PC-3 (cell line): ENCODE measurements around the gene TENT4B. TPM values are rescaled to one million over a fixed set of nuclear protein-coding genes. Genes with fewer than 3 reads are reported as not detected.

ENCODE experiments used
- ATAC-seq: fragments of 200-7000 bp; cut with Tn5 transposase; 2 replicates; pipeline ENCODE4 v1.9.1; 2020; ENCODE audit warnings: mild to moderate bottlenecking, moderate library complexity
- BruUV-seq: library from RNA; stranded (reverse); fragments of 400-500 nt; replicated peaks from 2 replicates; lab custom pipeline; 2021; lab: Mats Ljungman, UMichigan
- CTCF ChIA-PET: fragments of 300-600 bp; sonication (Branson Sonifier 250); formaldehyde crosslinking; loops from one replicate; lab custom pipeline; 2022; ENCODE audit warnings: antibody characterized with exemption; lab: Charles Lee
- POLR2A ChIA-PET: fragments of 300-600 bp; sonication (Branson Sonifier 250); formaldehyde crosslinking; loops from one replicate; lab custom pipeline; 2022; ENCODE audit warnings: antibody characterized with exemption; ENCODE audit not compliant: unreplicated experiment; lab: Charles Lee
- DNase-seq: peaks from one replicate; pipeline ENCODE4 v3.0.0-alpha.2; 2015
- H2AFZ ChIP-seq: fragments of 300-600 bp; sonication (generic); 2 replicates; pipeline ENCODE4 v1.6.0; 2016; ENCODE audit warnings: antibody characterized with exemption, low read length
- H3F3A ChIP-seq: fragments of 300-600 bp; sonication (generic); one replicate; pipeline ENCODE4 v1.6.0; 2017; ENCODE audit warnings: antibody characterized with exemption, low read length, control low read depth, mild to moderate bottlenecking; ENCODE audit not compliant: unreplicated experiment
- H3K27ac ChIP-seq: fragments of 300-600 bp; sonication (generic); 2 replicates; pipeline ENCODE4 v1.5.1; 2016; ENCODE audit warnings: mild to moderate bottlenecking, low read length
- H3K27me3 ChIP-seq: fragments of 300-600 bp; sonication (generic); 2 replicates; pipeline ENCODE4 v1.6.1; 2016; ENCODE audit warnings: low read length, mixed read lengths
- H3K36me3 ChIP-seq: fragments of 300-600 bp; sonication (generic); 2 replicates; pipeline ENCODE4 v1.6.1; 2016; ENCODE audit warnings: low read depth, mixed run types, low read length, mixed read lengths
- H3K4me1 ChIP-seq: fragments of 300-600 bp; sonication (generic); 2 replicates; pipeline ENCODE4 v1.5.1; 2016; ENCODE audit warnings: low read length; ENCODE audit not compliant: insufficient read depth
- H3K4me2 ChIP-seq: fragments of 300-600 bp; sonication (generic); 2 replicates; pipeline ENCODE4 v1.6.0; 2016; ENCODE audit warnings: low read length
- H3K4me3 ChIP-seq: fragments of 300-600 bp; sonication (generic); 2 replicates; pipeline ENCODE4 v1.5.1; 2016; ENCODE audit warnings: mild to moderate bottlenecking, low read length, mixed read lengths
- H3K79me2 ChIP-seq: fragments of 300-600 bp; sonication (generic); 2 replicates; pipeline ENCODE4 v1.6.1; 2017; ENCODE audit warnings: low read length, mixed read lengths
- H3K9ac ChIP-seq: fragments of 300-600 bp; sonication (generic); 2 replicates; pipeline ENCODE4 v1.6.0; 2016; ENCODE audit warnings: mild to moderate bottlenecking, low read length
- H3K9me2 ChIP-seq: fragments of 300-600 bp; sonication (generic); replicated peaks from 2 replicates; pipeline ENCODE4 v1.6.1; 2016; ENCODE audit warnings: mixed run types, low read length, mixed read lengths
- H3K9me3 ChIP-seq: fragments of 300-600 bp; sonication (generic); 2 replicates; pipeline ENCODE4 v1.6.1; 2016; ENCODE audit warnings: low read length, mixed read lengths
- H4K20me1 ChIP-seq: fragments of 300-600 bp; sonication (generic); 2 replicates; pipeline ENCODE4 v1.6.1; 2016; ENCODE audit warnings: low read length, mixed read lengths
- CTCF ChIP-seq: fragments of 300-600 bp; sonication (generic); conservative IDR thresholded peaks from 2 replicates; pipeline ENCODE4 v1.5.1; 2017; ENCODE audit warnings: antibody characterized with exemption, low read depth, mild to moderate bottlenecking, low read length
- EZH2 ChIP-seq: fragments of 300-600 bp; sonication (generic); IDR thresholded peaks from one replicate; pipeline ENCODE4 v1.6.1; 2017; ENCODE audit warnings: antibody characterized with exemption, mild to moderate bottlenecking, low read length; ENCODE audit not compliant: unreplicated experiment
- EZH2phosphoT487 ChIP-seq: fragments of 300-600 bp; sonication (generic); IDR thresholded peaks from 2 replicates; pipeline ENCODE4 v1.6.1; 2018; ENCODE audit warnings: mild to moderate bottlenecking, antibody characterized with exemption, low read length, borderline replicate concordance
- intact Hi-C: fragments of 100-400 bp; cut with micrococcal nuclease; formaldehyde crosslinking; loops from 2 replicates; pipeline ENCODE4 v1.9.0; 2023
- total RNA-seq: library from RNA; depleted of rRNA; stranded (reverse); fragments of >200 nt; gene quantifications from 2 replicates; pipeline ENCODE4 v1.2.3, GENCODE V29; 2014

Gene TENT4B
- total RNA-seq, 1 experiment from 2014 or later, result 6.3 TPM

DNA sequence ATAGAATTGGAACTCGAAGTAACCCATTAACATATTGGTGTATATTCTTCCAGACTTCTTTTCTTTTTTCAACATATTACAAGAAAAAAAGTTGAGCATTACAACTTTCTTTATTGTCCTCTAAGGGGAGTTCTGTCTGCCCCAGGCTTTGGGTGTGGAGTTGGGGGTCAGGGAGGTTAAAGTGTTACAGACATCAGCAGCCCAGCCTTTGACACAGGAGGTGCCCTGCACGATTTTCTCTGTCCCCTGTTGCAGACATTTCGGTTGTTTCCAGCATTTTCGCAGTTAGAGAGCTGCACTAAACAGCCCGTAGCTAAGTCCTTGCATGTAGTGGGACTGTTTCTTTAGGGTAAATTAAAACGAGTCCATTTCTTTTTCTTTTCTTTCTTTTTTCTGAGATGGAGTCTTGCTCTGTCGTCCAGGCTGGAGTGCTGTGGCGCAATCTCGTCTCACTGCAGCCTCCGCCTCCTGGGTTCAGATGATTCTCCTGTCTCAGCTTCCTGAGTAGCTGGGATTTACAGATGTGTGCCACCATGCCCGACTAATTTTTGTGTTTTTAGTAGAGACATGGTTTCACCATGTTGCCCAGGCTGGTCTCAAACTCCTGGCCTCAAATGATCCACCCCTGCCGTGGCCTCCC lies 99.9 kb downstream of the TENT4B start:
- ATAC-seq, result no peak
- Histone ChIP-seq H3K9me3 (no peaks in the 10 kb centered on the region), H3K79me2 (peaks cover 31% of the 10 kb centered on the region), H4K20me1 (no peaks in the 10 kb centered on the region), H3K4me3 (no peak overlapping the region), H2AFZ (no peak overlapping the region), H3K9ac (no peak overlapping the region), H3K4me2 (no peak overlapping the region), H3K36me3 (no peaks in the 10 kb centered on the region), H3K9me2 (no peaks in the 10 kb centered on the region), H3K27me3 (no peaks in the 10 kb centered on the region), H3K4me1 (peaks cover 16% of the 10 kb centered on the region), H3F3A (no peaks in the 10 kb centered on the region), H3K27ac (no peak overlapping the region)
- POLR2A ChIA-PET, result no interaction called here
- CTCF ChIA-PET, result no interaction called here
- BruUV-seq, result no TSS peak
- no peak for DNase-seq
- intact Hi-C loops, result no loop called here
- TF ChIP-seq EZH2 (no peak), CTCF (no peak), EZH2phosphoT487 (no peak)

DNA sequence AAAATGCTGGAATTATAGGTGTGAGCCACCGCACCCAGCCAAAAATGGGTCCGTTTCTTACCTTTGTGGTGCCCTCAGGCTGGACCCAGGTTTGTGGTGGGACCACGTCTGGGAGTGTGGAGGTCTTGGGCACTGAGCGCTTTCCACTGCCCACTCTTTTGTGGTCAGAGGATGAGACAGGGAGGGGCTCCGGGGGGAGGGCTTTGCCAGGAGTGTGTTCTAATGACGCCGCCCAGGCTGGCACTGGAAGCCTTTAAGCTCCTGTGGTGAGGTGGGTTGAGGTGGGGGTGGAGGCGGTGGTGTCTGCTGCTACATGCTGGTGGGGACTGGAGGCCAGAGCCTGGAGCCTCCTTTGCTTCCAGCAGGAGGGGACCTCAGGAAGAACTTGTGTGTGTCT lies 100.4 kb downstream of the TENT4B start:
- H3K4me1 ChIP-seq, result peaks cover 16% of the 10 kb centered on the region
- DNase-seq (no peak), ATAC-seq (no peak)
- H3K27me3 ChIP-seq, result no peaks in the 10 kb centered on the region
- POLR2A ChIA-PET, result no interaction called here
- H2AFZ ChIP-seq, result no peak overlapping the region
- CTCF ChIA-PET, result no interaction called here
- no peaks in the 10 kb centered on the region for H3K36me3 ChIP-seq
- H4K20me1 ChIP-seq, result no peaks in the 10 kb centered on the region
- no peak overlapping the region for H3K27ac ChIP-seq
- no peak overlapping the region for H3K4me2 ChIP-seq
- H3K4me3 ChIP-seq, result no peak overlapping the region
- H3F3A ChIP-seq, result no peaks in the 10 kb centered on the region
- TF ChIP-seq EZH2phosphoT487 (no peak), CTCF (no peak), EZH2 (no peak)
- no TSS peak for BruUV-seq
- no peak overlapping the region for H3K9ac ChIP-seq
- H3K9me3 ChIP-seq, result no peaks in the 10 kb centered on the region
- peaks cover 26% of the 10 kb centered on the region for H3K79me2 ChIP-seq
- no peaks in the 10 kb centered on the region for H3K9me2 ChIP-seq
- intact Hi-C loops, result no loop called here

GRCh38 chr16:50254072-50254471 lies 101.0 kb downstream of the TENT4B start:
- H2AFZ ChIP-seq, result no peak overlapping the region
- H3K9me3 ChIP-seq, result no peaks in the 10 kb centered on the region
- H3K4me2 ChIP-seq, result no peak overlapping the region
- H3K36me3 ChIP-seq, result no peaks in the 10 kb centered on the region
- no peak overlapping the region for H3K27ac ChIP-seq
- ATAC-seq, result no peak
- H3F3A ChIP-seq, result no peaks in the 10 kb centered on the region
- POLR2A ChIA-PET, result no interaction called here
- CTCF ChIA-PET, result no interaction called here
- TF ChIP-seq EZH2, result no peak
- TF ChIP-seq EZH2phosphoT487, result no peak
- no peak for TF ChIP-seq CTCF
- H3K4me3 ChIP-seq, result no peak overlapping the region
- no peak overlapping the region for H3K9ac ChIP-seq
- intact Hi-C loops, result no loop called here
- no peak for DNase-seq
- H3K27me3 ChIP-seq, result no peaks in the 10 kb centered on the region
- H3K9me2 ChIP-seq, result no peaks in the 10 kb centered on the region
- no TSS peak for BruUV-seq
- H4K20me1 ChIP-seq, result no peaks in the 10 kb centered on the region
- peaks cover 16% of the 10 kb centered on the region for H3K4me1 ChIP-seq
- peaks cover 20% of the 10 kb centered on the region for H3K79me2 ChIP-seq
